HG03432 (cell line): ENCODE results near the gene SPECC1.
"Not testable (repeated sequence)": the region's sequence is repeated elsewhere in the genome, so short reads cannot be mapped to it uniquely, and the experiment has no call there.

Experiments
- ATAC-seq: cut with Tn5 transposase; IDR thresholded peaks from one replicate; pipeline ENCODE4 v1.9.1; 2021; ENCODE audit warnings: mild to moderate bottlenecking, moderate library complexity; ENCODE audit not compliant: unreplicated experiment

The SPECC1 gene

GRCh38 chr17:20066253-20066652 is 57.1 kb downstream of the SPECC1 start:
- no peak for ATAC-seq

GRCh38 chr17:20067711-20068110 is 58.6 kb downstream of the SPECC1 start:
- no peak for ATAC-seq

- no peak for ATAC-seq
Observed at GRCh38 chr17:20068445-20068844, 59.3 kb downstream of the SPECC1 start.

DNA sequence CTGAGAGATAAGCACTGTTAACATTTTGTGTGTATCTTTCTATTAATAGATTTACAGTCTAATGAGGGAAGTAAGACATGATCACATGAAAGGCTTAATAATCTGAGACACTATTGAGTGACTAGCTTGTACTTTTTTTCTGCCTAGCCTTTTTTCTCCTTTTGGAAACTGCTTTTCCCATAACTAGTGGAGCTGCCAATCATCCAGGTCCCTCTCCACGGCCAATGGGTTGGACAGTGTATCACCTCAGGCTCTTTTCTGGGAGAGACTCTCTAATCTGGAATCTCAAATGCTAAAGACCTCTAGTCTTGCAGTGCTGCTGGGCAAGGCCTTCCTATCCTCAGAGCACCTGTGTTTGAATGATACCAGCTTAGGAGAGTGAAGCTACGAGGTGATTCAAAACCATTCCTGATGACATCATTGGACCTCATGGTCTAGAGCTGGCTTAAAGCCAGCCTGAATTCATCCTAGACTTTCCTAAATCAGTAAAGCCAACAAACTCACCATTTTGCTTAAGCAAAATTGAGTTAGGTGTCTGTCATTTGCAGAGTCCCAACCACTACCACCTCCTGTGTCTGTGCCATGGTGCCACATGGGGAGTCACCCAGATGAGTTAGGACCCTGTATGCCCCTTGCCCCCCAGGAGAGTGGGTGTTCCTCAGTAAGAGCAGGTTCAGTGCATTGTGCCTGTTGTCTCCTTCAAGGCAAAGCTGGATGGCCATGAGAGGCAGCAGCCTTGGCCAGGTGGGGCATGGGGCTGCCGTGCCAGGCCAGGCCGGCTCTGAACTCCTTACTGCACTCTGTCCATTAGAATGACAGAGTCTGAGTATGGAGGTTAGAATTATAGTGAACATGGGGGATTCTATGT is 62.9 kb downstream of the SPECC1 start:
- no peak for ATAC-seq

DNA sequence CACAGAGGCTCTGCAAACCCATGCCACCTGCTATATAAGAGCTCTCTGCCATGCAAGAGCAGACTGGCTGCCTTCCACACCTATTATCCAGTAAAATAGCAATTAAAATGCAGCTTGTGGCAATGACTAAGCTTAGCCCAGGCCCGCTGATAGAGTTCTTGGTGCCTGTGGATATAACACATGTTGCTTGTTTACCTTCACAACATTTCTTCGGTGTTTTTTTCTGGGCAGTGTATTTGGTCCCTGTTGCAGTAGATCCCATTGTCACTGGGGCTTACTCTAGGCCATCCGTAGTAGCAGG is 63.5 kb downstream of the SPECC1 start:
- no peak for ATAC-seq

- ATAC-seq, result peak; percentile 58
Observed at GRCh38 chr17:20073055-20073979, 64.2 kb downstream of the SPECC1 start.

GRCh38 chr17:20074001-20074400 is 64.8 kb downstream of the SPECC1 start:
- no peak for ATAC-seq

- ATAC-seq, result peak; percentile 47
Observed at GRCh38 chr17:20074489-20074888, 65.3 kb downstream of the SPECC1 start.

DNA sequence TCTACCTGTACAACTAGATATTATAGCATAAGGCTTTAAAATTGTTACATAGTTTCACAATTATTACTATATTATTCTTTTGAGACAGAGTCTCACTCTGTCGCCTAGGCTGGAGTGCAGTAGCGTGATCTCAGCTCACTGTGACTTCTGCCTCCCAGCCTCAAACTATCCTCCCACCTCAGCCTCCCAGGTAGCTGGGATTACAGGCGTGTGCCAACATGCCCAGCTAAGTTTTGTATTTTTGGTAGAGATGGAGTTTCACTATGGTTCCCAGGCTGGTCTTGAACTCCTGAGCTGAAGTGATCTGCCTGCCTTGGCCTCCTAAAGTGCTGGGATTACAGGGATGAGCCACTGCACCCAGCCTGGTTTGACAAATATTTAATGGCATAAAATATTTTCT is 67.0 kb downstream of the SPECC1 start:
- ATAC-seq, result not testable (repeated sequence)

- no peak for ATAC-seq
Observed at GRCh38 chr17:20077978-20078685, 69.0 kb downstream of the SPECC1 start.

DNA sequence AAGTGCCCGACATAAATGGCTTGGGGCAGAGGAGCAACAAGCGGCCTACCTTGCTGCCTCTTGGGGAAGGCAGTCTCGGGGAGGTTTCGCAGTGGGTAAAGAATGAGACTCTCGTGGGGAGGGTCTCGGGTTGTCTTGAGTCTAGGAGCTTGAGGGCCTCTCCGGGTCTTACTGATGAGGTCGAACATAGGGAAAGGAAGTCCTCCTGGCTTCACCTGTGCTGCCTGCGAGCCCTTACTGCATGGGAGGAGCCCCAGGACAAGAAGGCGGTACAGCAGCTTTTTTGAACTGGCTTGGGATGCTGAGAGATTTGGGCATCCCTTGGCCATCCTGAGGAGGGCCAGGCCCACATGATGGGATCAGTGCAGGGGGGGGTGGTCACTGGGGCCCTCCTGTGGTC is 71.4 kb downstream of the SPECC1 start:
- ATAC-seq, result no peak

GRCh38 chr17:20083156-20083859 is 74.1 kb downstream of the SPECC1 start:
- no peak for ATAC-seq

GRCh38 chr17:20084621-20085282 is 75.6 kb downstream of the SPECC1 start:
- no peak for ATAC-seq

DNA sequence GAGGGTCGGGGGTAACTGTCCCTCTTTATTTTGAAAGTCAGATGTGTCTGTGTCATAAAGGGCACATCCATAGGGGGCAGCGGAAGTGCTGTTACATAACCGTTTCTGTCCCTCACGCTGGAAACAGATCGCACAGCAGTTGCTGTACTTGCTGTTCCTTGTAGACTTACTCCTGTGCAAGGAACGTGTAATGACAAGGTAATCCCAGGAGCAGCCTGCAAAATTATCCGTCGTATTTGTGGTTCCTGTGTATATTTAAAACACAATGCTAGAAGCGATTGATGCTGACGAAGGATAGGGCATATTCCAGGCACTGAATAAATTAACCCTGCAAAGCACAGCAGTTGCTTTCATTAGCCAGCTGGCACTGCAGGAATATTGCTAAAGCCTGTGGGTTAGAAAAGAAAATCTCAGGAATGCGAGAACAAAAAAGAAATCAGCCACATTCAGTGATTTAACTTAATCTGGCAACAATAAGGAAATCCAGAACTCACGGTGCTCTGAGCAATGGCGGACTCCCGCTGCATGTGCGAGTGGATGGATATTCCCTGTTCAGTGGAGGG is 76.2 kb downstream of the SPECC1 start:
- ATAC-seq, result no peak

DNA sequence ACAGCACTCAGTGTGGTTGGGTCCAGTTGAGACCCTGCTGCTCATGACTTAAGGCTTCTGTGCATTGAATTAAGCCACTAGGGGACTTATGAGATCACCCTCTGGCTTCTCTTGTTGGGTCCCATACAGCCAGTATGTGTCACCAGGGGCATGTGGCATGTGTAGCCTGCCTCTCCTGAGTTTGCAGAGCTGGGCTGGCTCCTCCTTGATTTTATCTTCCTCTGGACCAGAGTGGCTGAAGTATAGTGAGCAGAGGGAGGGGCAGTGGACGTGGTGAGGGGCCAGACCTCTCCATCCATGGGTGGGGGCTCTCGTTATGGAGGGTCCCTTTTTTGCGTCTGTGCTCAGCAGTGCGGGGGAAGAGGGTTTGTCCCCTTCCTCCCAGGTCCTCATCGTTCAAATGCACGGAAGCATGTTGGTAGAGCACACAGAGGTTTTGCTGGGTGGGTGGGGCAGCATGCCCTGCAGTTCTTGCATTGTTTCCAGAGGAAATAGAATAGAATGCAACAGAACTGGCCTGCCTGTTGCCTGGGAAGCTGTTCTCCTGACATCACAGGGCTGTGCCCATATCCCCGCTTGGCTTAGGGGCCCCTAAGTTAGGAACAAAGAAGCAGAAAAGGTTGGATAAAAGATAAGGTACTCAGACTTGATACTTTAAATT is 77.4 kb downstream of the SPECC1 start:
- no peak for ATAC-seq

DNA sequence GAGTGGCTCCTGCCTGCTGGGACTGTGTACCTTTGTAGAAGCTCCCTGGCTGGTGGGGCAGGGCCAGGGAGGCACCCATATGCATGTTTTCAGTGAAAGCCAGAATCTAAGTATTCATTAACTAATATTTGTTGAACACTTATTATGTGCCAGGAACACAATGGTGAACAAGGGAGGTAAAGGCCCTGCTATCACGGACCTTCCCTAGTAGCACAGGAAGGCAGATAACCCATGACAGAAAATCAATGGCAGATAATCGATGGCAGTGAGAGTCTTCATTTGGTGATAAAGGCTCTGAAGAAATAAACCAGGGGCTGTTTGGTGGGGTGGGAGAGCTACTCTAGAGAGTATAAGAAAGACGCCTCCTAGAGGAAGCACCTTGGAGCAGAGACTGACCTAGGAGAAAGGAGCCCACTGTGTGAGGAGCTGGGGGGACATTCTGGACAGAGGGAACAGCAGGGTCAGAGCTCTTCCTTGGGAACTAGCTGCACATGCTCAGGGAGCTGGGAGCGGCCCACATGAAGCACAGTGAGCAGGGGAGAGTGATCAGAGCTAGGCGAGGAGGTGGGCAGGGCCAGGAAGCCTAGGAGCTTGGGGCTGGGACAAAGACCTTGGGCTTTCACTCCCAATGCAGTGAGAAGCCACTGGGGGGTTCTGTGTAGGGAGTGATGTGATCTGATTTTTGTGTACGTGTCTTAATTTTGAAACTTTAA is 78.5 kb downstream of the SPECC1 start:
- no peak for ATAC-seq

- no peak for ATAC-seq
Observed at GRCh38 chr17:20089756-20090547, 80.8 kb downstream of the SPECC1 start.
